ENCODE measurements around the gene FAM50B. TPM values are rescaled to one million over a fixed set of nuclear protein-coding genes. Genes with fewer than 3 reads are reported as not detected.
A peak's percentile ranks its signal among the peaks of the same experiment; 100 is the strongest.

Gene FAM50B
- total RNA-seq, 4 donors from 2014 or later, result 5.6 to 11.7 (median 6.7) TPM

GRCh38 chr6:3848380-3848779 lies 793 bp upstream of the FAM50B start:
- no peak for TF ChIP-seq CTCF (IDR thresholded peaks at IDR 0.05)
- ATAC-seq (ENCODE audit: low FRiP score) (no peak), DNase-seq (ENCODE audit: low spot score) (no peak)

GRCh38 chr6:3849681-3850450 lies 693 bp downstream of the FAM50B start:
- ATAC-seq (ENCODE audit: low FRiP score), result peak; percentile 21
- no peak for TF ChIP-seq CTCF (IDR thresholded peaks at IDR 0.05)
- DNase-seq (ENCODE audit: low spot score), result no peak

GRCh38 chr6:3850451-3851203 lies 1.5 kb downstream of the FAM50B start:
- no peak for DNase-seq (ENCODE audit: low spot score)
- TF ChIP-seq CTCF (IDR thresholded peaks at IDR 0.05), result no peak
- ATAC-seq (ENCODE audit: low FRiP score), result no peak

GRCh38 chr6:3851839-3852238 lies 2.7 kb downstream of the FAM50B start:
- DNase-seq (ENCODE audit: low spot score) (no peak), ATAC-seq (ENCODE audit: low FRiP score) (no peak)
- no peak for TF ChIP-seq CTCF (IDR thresholded peaks at IDR 0.05)

- no peak for TF ChIP-seq CTCF (IDR thresholded peaks at IDR 0.05)
- no peak for DNase-seq (ENCODE audit: low spot score)
Observed at GRCh38 chr6:3852391-3852790, 3.2 kb downstream of the FAM50B start.

GRCh38 chr6:3855866-3856265 lies 6.7 kb downstream of the FAM50B start:
- no peak for DNase-seq (ENCODE audit: low spot score)
- no peak for ATAC-seq (ENCODE audit: low FRiP score)
- TF ChIP-seq CTCF (IDR thresholded peaks at IDR 0.05), result no peak

More at GRCh38 chr6:3852391-3852790, 3.2 kb downstream of the FAM50B start:
- no peak for ATAC-seq (ENCODE audit: low FRiP score)

Data from omental fat pad (tissue), 4 donors.